IMR-90 (cell line): ENCODE measurements around the gene USP7. TPM values are rescaled to one million over a fixed set of nuclear protein-coding genes. Genes with fewer than 3 reads are reported as not detected.

Source experiments
- ATAC-seq: fragments of 200-7000 bp; cut with Tn5 transposase; 2 replicates; pipeline ENCODE4 v1.9.1; 2020; ENCODE audit warnings: low read depth, mild to moderate bottlenecking, moderate library complexity
- BruUV-seq: library from RNA; stranded (reverse); fragments of 400-500 nt; replicated peaks from 2 replicates; lab custom pipeline; 2021; lab: Mats Ljungman, UMichigan
- CTCF ChIA-PET: fragments of 300-600 bp; formaldehyde crosslinking; extraction: SDS; loops from one replicate; lab custom pipeline; 2021; ENCODE audit warnings: antibody characterized with exemption; lab: Yijun Ruan, JAX
- POLR2A ChIA-PET: fragments of 300-600 bp; sonication (Branson Sonifier 250); formaldehyde crosslinking; loops from one replicate; lab custom pipeline; 2022; ENCODE audit warnings: antibody characterized with exemption; ENCODE audit not compliant: unreplicated experiment; lab: Charles Lee
- DNase-seq: peaks from one replicate; pipeline ENCODE4 v3.0.0; 2013
- H2AFZ ChIP-seq: replicated peaks from 2 replicates; pipeline ENCODE3; 2013; ENCODE audit warnings: low read length, mild to moderate bottlenecking; ENCODE audit not compliant: poor library complexity
- H2AK5ac ChIP-seq: 2 replicates; pipeline ENCODE4 v1.6.1; 2013; ENCODE audit warnings: low read depth, low read length, inconsistent platforms
- H2AK9ac ChIP-seq: replicated peaks from 2 replicates; pipeline ENCODE3; 2013; ENCODE audit warnings: mild to moderate bottlenecking, low read depth, low read length, moderate library complexity; ENCODE audit not compliant: poor library complexity
- H2BK120ac ChIP-seq: 2 replicates; pipeline ENCODE4 v1.6.1; 2013; ENCODE audit warnings: low read depth, low read length, inconsistent platforms
- H2BK15ac ChIP-seq: 3 replicates; pipeline ENCODE4 v1.6.1; 2013; ENCODE audit warnings: low read depth, low read length, inconsistent platforms
- H2BK20ac ChIP-seq: 2 replicates; pipeline ENCODE4 v1.6.1; 2013; ENCODE audit warnings: low read depth, mild to moderate bottlenecking, inconsistent platforms, low read length, moderate library complexity
- H2BK5ac ChIP-seq: 2 replicates; pipeline ENCODE4 v1.6.1; 2013; ENCODE audit warnings: mild to moderate bottlenecking, low read depth, low read length, inconsistent platforms; ENCODE audit not compliant: poor library complexity, severe bottlenecking
- H3K14ac ChIP-seq: replicated peaks from 2 replicates; pipeline ENCODE4 v1.6.1; 2013; ENCODE audit warnings: low read depth, low read length, inconsistent platforms
- H3K18ac ChIP-seq: 2 replicates; pipeline ENCODE4 v1.6.1; 2013; ENCODE audit warnings: low read depth, low read length, control low read depth
- H3K23ac ChIP-seq: 2 replicates; pipeline ENCODE4 v1.6.1; 2013; ENCODE audit warnings: low read depth, low read length, inconsistent platforms
- H3K27ac ChIP-seq: 2 replicates; pipeline ENCODE4 v1.5.1; 2013; ENCODE audit warnings: mild to moderate bottlenecking, control low read depth, low read length; ENCODE audit not compliant: insufficient read depth
- H3K27me3 ChIP-seq: 2 replicates; pipeline ENCODE4 v1.6.1; 2013; ENCODE audit warnings: low read length; ENCODE audit not compliant: control insufficient read depth, insufficient read depth
- H3K36me3 ChIP-seq: 2 replicates; pipeline ENCODE4 v1.6.1; 2013; ENCODE audit warnings: low read length, mixed read lengths; ENCODE audit not compliant: control insufficient read depth, insufficient read depth
- H3K4ac ChIP-seq: 2 replicates; pipeline ENCODE4 v1.6.1; 2013; ENCODE audit warnings: low read depth, low read length, inconsistent platforms
- H3K4me1 ChIP-seq: 2 replicates; pipeline ENCODE4 v1.6.1; 2013; ENCODE audit warnings: low read length, mixed read lengths; ENCODE audit not compliant: control insufficient read depth, insufficient read depth
- H3K4me2 ChIP-seq: 2 replicates; pipeline ENCODE4 v1.6.1; 2013; ENCODE audit warnings: low read depth, mild to moderate bottlenecking, control low read depth, low read length, moderate library complexity
- H3K4me3 ChIP-seq: 2 replicates; pipeline ENCODE4 v1.5.1; 2013; ENCODE audit warnings: low read depth, mild to moderate bottlenecking, control low read depth, low read length, moderate library complexity; ENCODE audit not compliant: insufficient read depth
- H3K56ac ChIP-seq: 2 replicates; pipeline ENCODE4 v1.6.1; 2013; ENCODE audit warnings: low read length, inconsistent platforms; ENCODE audit not compliant: insufficient read depth; ENCODE audit errors: extremely low read depth
- H3K79me1 ChIP-seq, 2 experiments: 2 replicates each; pipeline ENCODE4 v1.6.1; 2013; ENCODE audit warnings: low read length in 2 of 2, inconsistent platforms in 1 of 2, low read depth in 1 of 2
- H3K9ac ChIP-seq: 2 replicates; pipeline ENCODE4 v1.6.1; 2013; ENCODE audit warnings: low read depth, low read length, control low read depth
- H3K9me1 ChIP-seq: 2 replicates; pipeline ENCODE4 v1.6.1; 2013; ENCODE audit warnings: low read length, inconsistent platforms; ENCODE audit not compliant: insufficient read depth
- H3K9me3 ChIP-seq: 2 replicates; pipeline ENCODE4 v1.6.1; 2013; ENCODE audit warnings: low read length; ENCODE audit not compliant: control insufficient read depth, insufficient read depth
- H4K20me1 ChIP-seq: 2 replicates; pipeline ENCODE4 v1.6.1; 2013; ENCODE audit warnings: low read length, inconsistent platforms; ENCODE audit not compliant: insufficient read depth
- H4K5ac ChIP-seq: 2 replicates; pipeline ENCODE4 v1.6.1; 2013; ENCODE audit warnings: mild to moderate bottlenecking, low read depth, low read length, control low read depth
- H4K8ac ChIP-seq, 2 experiments: 2 replicates each; pipeline ENCODE4 v1.6.1; 2013; ENCODE audit warnings: low read depth in 2 of 2, low read length in 2 of 2, control low read depth in 1 of 2, inconsistent platforms in 1 of 2
- H4K91ac ChIP-seq: 2 replicates; pipeline ENCODE4 v1.6.1; 2013; ENCODE audit warnings: low read depth, low read length, inconsistent platforms; ENCODE audit not compliant: insufficient read depth
- BHLHE40 ChIP-seq: fragments of 150-350 bp; IDR thresholded peaks from 2 replicates; pipeline ENCODE4 v1.6.1; 2016; ENCODE audit warnings: mild to moderate bottlenecking, low read depth, low read length
- MAFK ChIP-seq: IDR thresholded peaks from 2 replicates; pipeline ENCODE4 v1.6.1; 2012; ENCODE audit warnings: low read depth, low read length, improper control_type of control experiment
- USF2 ChIP-seq: fragments of 150-350 bp; IDR thresholded peaks from 2 replicates; pipeline ENCODE4 v1.6.1; 2017; ENCODE audit warnings: mild to moderate bottlenecking, antibody characterized with exemption, low read length, low read depth
- WGBS, 2 experiments: methylation state at CpG; one replicate each; pipeline versions ENCODE4 v1.1.5 to v1.1.7; 2013; ENCODE audit warnings: missing lambda C conversion rate in 2 of 2; ENCODE audit not compliant: insufficient read length in 1 of 2; ENCODE audit errors: extremely low coverage in 2 of 2; 5-methylcytosine and 5-hydroxymethylcytosine counted together
- dilution Hi-C: fragments of 300-500 bp; cut with HindIII; formaldehyde crosslinking; loops from one replicate; pipeline ENCODE4 v1.14.3; 2018; ENCODE audit warnings: low sequenced_read_pairs; ENCODE audit not compliant: unreplicated experiment
- in situ Hi-C: fragments of 300-500 bp; cut with MboI; formaldehyde crosslinking; loops from 3 replicates; pipeline ENCODE4 v1.14.3; 2019; ENCODE audit warnings: low sequenced_read_pairs, inconsistent platforms, mixed read lengths
- intact Hi-C: fragments of 100-400 bp; cut with micrococcal nuclease; formaldehyde crosslinking; loops from 2 replicates; pipeline ENCODE4 v1.10.0; 2022
- polyA plus RNA-seq, 3 experiments: library from polyadenylated mRNA; depleted of rRNA; stranded (reverse); fragments of >200 nt; gene quantifications; 2 replicates each; pipeline ENCODE4 v1.2.3, GENCODE V29; 2012; ENCODE audit warnings: low replicate concordance in 1 of 3
- total RNA-seq: library from RNA; depleted of rRNA; stranded (reverse); fragments of >200 nt; gene quantifications from 2 replicates; pipeline ENCODE4 v1.2.3, GENCODE V29; 2012

The USP7 gene
- total and polyA plus RNA-seq, 2 of the 4 experiments (the other 2 are of a cell fraction): 17.8 to 28.3 TPM

GRCh38 chr16:8957063-8957397 is 6.7 kb downstream of the USP7 start:
- dilution Hi-C loops: no loop called here
- no peaks in the 10 kb centered on the region for H3K36me3 ChIP-seq
- no peak for DNase-seq
- BruUV-seq: no TSS peak
- no CpG with 5 or more reads among the region's 2 CpGs for WGBS, 2 experiments
- ChIA-PET CTCF (no interaction called here), POLR2A (no interaction called here)
- peaks cover 41% of the 10 kb centered on the region for H3K9me1 ChIP-seq
- H2AK9ac ChIP-seq: no peak overlapping the region
- H2BK15ac ChIP-seq: no peak overlapping the region
- H3K23ac ChIP-seq: peak overlapping the region; percentile 45; the same call in 1 of the 2 replicates
- peaks cover 0 to 71% of the 10 kb centered on the region in 2 experiments; a peak in 2 of 4 replicates for H3K79me1 ChIP-seq
- no peak overlapping the region for H2BK20ac ChIP-seq
- peaks cover 95% of the 10 kb centered on the region for H4K20me1 ChIP-seq
- no peak overlapping the region for H3K27ac ChIP-seq
- H4K91ac ChIP-seq: no peak overlapping the region
- H3K9ac ChIP-seq: no peak overlapping the region
- no peak overlapping the region for H4K5ac ChIP-seq
- no peak overlapping the region for H2BK120ac ChIP-seq
- H3K4me3 ChIP-seq: no peak overlapping the region
- H2BK5ac ChIP-seq: no peak overlapping the region
- no peak overlapping the region for H2AK5ac ChIP-seq
- H4K8ac ChIP-seq: no peak overlapping the region
- TF ChIP-seq USF2 (no peak), MAFK (no peak), BHLHE40 (no peak)
- intact Hi-C loops: no loop called here
- no peak overlapping the region for H3K4ac ChIP-seq
- H3K4me1 ChIP-seq: peaks cover 35% of the 10 kb centered on the region
- no peak overlapping the region for H3K18ac ChIP-seq
- H3K14ac ChIP-seq: no peak overlapping the region
- in situ Hi-C loops: no loop called here
- H3K9me3 ChIP-seq: no peaks in the 10 kb centered on the region
- ATAC-seq: no peak
- no peak overlapping the region for H2AFZ ChIP-seq
- H3K56ac ChIP-seq: no peak overlapping the region
- no peaks in the 10 kb centered on the region for H3K27me3 ChIP-seq
- no peak overlapping the region for H3K4me2 ChIP-seq
